ENCODE measurements around the gene PXK. TPM values are rescaled to one million over a fixed set of nuclear protein-coding genes. Genes with fewer than 3 reads are reported as not detected.

The PXK gene
- total RNA-seq, 1 donor from 2014 or later = 29.8 TPM

GRCh38 chr3:58379351-58380073 is 46.8 kb downstream of the PXK start:
- no peak for TF ChIP-seq CTCF (IDR thresholded peaks at IDR 0.05)
- intact Hi-C loops (cut with DNase I) = no loop called here
- H3K9me3 ChIP-seq = no peaks in the 10 kb centered on the region
- H3K4me1 ChIP-seq = no peaks in the 10 kb centered on the region
- DNase-seq = no peak
- no peaks in the 10 kb centered on the region for H3K27me3 ChIP-seq
- peaks cover 8% of the 10 kb centered on the region for H3K36me3 ChIP-seq
- no peak overlapping the region for H3K4me3 ChIP-seq
- no peak for ATAC-seq
- no peak overlapping the region for H3K27ac ChIP-seq

- TF ChIP-seq CTCF (IDR thresholded peaks at IDR 0.05) = no peak
- intact Hi-C loops (cut with DNase I) = no loop called here
- Histone ChIP-seq H3K27me3 (no peaks in the 10 kb centered on the region), H3K27ac (no peak overlapping the region), H3K4me1 (peaks cover 18% of the 10 kb centered on the region), H3K9me3 (no peaks in the 10 kb centered on the region), H3K4me3 (no peak overlapping the region), H3K36me3 (peaks cover 8% of the 10 kb centered on the region)
- DNase-seq = no peak
- ATAC-seq = no peak
These were observed 50.8 kb downstream of the PXK start for GRCh38 chr3:58383476-58383875.

DNA sequence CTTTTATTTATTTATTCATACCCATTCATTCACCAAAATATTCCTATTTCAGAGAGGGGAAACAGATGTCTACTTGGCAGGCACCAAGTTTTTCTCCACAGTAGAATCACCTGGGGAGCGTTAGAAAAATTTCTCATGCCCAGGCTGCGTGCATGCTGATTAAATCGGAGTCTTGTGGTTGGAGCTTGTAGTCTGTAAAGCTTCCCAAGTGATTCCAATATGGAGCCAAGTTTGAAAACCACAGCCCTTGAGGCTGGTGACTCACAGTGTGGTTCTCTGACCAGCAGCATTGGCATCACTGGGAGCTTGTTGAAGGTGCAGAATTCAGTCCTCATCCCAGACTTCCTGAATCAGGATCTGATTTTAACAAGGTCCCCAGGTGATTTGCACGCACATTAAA is 51.2 kb downstream of the PXK start:
- peaks cover 8% of the 10 kb centered on the region for H3K36me3 ChIP-seq
- no peak for TF ChIP-seq CTCF (IDR thresholded peaks at IDR 0.05)
- DNase-seq (no peak), ATAC-seq (no peak)
- intact Hi-C loops (cut with DNase I) = no loop called here
- H3K9me3 ChIP-seq = no peaks in the 10 kb centered on the region
- no peak overlapping the region for H3K27ac ChIP-seq
- peaks cover 22% of the 10 kb centered on the region for H3K4me1 ChIP-seq
- H3K27me3 ChIP-seq = no peaks in the 10 kb centered on the region
- H3K4me3 ChIP-seq = no peak overlapping the region

DNA sequence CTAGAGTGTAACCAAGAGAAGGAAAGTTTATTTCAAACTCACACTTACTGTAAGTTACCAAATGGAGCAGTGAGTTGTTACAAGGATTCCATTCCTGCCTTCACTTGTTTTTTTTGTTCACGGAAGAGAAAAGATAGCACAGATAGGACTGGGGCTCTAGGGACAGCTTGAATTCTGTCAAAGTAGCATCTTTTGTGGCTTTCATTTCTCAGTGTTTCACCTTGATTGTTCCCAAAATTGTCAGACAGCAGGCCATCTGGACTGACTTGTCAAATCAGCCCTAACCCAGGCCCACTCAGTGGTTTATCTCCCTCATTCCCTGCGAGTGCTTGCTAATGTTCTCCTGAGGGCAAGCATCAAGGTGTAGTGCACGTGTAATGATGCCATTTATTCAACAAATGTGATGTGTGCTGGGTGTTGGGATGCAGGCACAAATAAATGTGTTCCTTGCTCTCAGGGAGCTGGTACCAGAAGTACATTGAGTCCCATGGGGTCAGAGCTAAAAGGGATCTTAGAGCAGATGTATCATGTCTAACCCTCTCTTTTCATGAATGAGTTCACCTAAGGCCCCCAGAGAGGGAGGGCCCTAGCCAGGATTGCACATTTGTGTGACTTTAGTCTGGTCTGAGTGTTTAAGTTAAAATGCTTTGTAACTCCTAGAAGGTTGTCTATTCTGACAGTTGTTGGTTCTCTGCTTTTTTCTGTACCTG is 51.8 kb downstream of the PXK start:
- Histone ChIP-seq H3K36me3 (peaks cover 8% of the 10 kb centered on the region), H3K27ac (no peak overlapping the region), H3K4me1 (peaks cover 28% of the 10 kb centered on the region), H3K27me3 (no peaks in the 10 kb centered on the region), H3K9me3 (no peaks in the 10 kb centered on the region), H3K4me3 (no peak overlapping the region)
- ATAC-seq = no peak
- intact Hi-C loops (cut with DNase I) = no loop called here
- no peak for TF ChIP-seq CTCF (IDR thresholded peaks at IDR 0.05)
- no peak for DNase-seq

DNA sequence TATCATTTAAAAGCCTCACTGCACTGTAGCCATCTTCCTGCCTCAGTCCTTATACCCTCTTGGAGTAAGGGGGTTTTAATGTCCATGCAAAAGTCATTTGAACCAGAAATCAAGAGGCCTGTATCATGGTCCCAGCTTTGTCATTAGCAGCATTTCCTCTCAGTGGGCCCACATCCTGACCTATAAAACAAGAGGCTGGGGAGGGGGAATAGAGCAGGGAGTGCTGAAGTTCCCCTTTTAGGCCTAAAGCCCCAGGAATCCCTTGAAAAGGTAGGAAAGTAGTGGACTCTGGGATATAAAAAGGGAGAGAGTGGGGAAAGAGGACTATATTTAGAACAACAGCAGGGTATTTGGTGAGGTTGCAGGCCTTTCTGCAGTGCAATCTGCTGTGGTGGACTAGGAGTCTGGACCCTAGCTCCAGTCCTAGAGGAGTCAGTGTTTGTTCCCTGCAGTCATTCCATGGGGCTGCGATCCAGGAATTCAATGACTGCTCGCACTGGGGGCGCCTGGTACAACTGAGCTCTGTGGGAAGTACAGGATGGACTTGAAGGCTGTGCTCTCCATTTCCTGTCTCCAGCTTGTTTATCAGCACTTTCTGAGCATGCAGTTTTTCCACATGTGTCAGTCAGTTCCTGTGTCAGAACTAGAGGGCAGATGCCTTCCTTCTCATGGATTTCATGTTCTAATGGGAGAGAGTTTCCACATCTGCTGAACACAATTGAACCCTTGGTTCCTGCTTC is 54.1 kb downstream of the PXK start:
- no peak overlapping the region for H3K4me3 ChIP-seq
- H3K27ac ChIP-seq = peak overlapping the region; percentile 72
- no peaks in the 10 kb centered on the region for H3K27me3 ChIP-seq
- no peaks in the 10 kb centered on the region for H3K9me3 ChIP-seq
- ATAC-seq (peak; percentile 62), DNase-seq (no peak)
- TF ChIP-seq CTCF (IDR thresholded peaks at IDR 0.05) = no peak
- H3K4me1 ChIP-seq = peaks cover 36% of the 10 kb centered on the region
- intact Hi-C loops (cut with DNase I) = no loop called here
- H3K36me3 ChIP-seq = peaks cover 8% of the 10 kb centered on the region

All from upper lobe of right lung (tissue), 1 donor.